Esophagus muscularis mucosa (tissue), 4 donors: ENCODE results near the gene PYGB.

ENCODE experiments used
- CTCF ChIP-seq, 3 experiments: fragments of 200-600 bp in 2 of 3; fragments of 450-650 bp in 1 of 3; sonication (generic) in 2 of 3; IDR thresholded peaks; one replicate each; pipeline ENCODE4 v1.5.1; 2017 to 2019; ENCODE audit warnings: antibody characterized with exemption in 3 of 3, mild to moderate bottlenecking in 2 of 3, moderate library complexity in 1 of 3
- EP300 ChIP-seq: sonication (generic); formaldehyde crosslinking; IDR thresholded peaks from one replicate; pipeline ENCODE4 v1.6.1; 2017; ENCODE audit warnings: antibody characterized with exemption
- POLR2A ChIP-seq: fragments of 450-650 bp; IDR thresholded peaks from one replicate; pipeline ENCODE4 v1.6.1; 2017; ENCODE audit warnings: antibody characterized with exemption, moderate library complexity, mild to moderate bottlenecking, low read depth
- POLR2AphosphoS5 ChIP-seq, 2 donors: sonication (generic); formaldehyde crosslinking; IDR thresholded peaks; one replicate each; pipeline ENCODE4 v1.6.1; 2017; ENCODE audit warnings: antibody characterized with exemption in 2 of 2

- no peak for TF ChIP-seq CTCF (IDR thresholded peaks at IDR 0.05)
- no peak for TF ChIP-seq POLR2A
- TF ChIP-seq POLR2AphosphoS5 (IDR thresholded peaks at IDR 0.05), result no peak
- no peak for TF ChIP-seq EP300
Measured at GRCh38 chr20:25344634-25345033, 96.7 kb downstream of the PYGB start.
